Stimulated activated CD8-positive, alpha-beta memory T cell treated with anti-CD3 and anti-CD28 coated beads, Interleukin-15, amount 100 ng/mL, for 1 hour (primary cell): ENCODE data around the gene RPH3AL.
"Not testable (repeated sequence)": the region's sequence is repeated elsewhere in the genome, so short reads cannot be mapped to it uniquely, and the experiment has no call there.

ENCODE experiments used
- DNase-seq: peaks from one replicate; pipeline ENCODE4 v3.0.0-alpha.2; 2020; ENCODE audit warnings: low read depth

The RPH3AL gene

GRCh38 chr17:319266-319665 is 33.3 kb downstream of the RPH3AL start:
- no peak for DNase-seq

- not testable (repeated sequence) for DNase-seq
Measured at GRCh38 chr17:317070-317469, 35.5 kb downstream of the RPH3AL start.

- DNase-seq = not testable (repeated sequence)
Measured at GRCh38 chr17:315399-315798, 37.2 kb downstream of the RPH3AL start.

GRCh38 chr17:314614-314944 is 38.0 kb downstream of the RPH3AL start:
- not testable (repeated sequence) for DNase-seq

- DNase-seq = no peak
Measured at GRCh38 chr17:313911-314613, 38.5 kb downstream of the RPH3AL start.

- no peak for DNase-seq
Measured at GRCh38 chr17:313231-313630, 39.4 kb downstream of the RPH3AL start.

- no peak for DNase-seq
Measured at GRCh38 chr17:312476-313148, 40.0 kb downstream of the RPH3AL start.

- no peak for DNase-seq
Measured at GRCh38 chr17:311119-311782, 41.4 kb downstream of the RPH3AL start.

- no peak for DNase-seq
Measured at GRCh38 chr17:310111-311010, 42.2 kb downstream of the RPH3AL start.

- DNase-seq = no peak
Measured at GRCh38 chr17:309361-309888, 43.2 kb downstream of the RPH3AL start.

- no peak for DNase-seq
Measured at GRCh38 chr17:307741-308507, 44.7 kb downstream of the RPH3AL start.

- no peak for DNase-seq
Measured at GRCh38 chr17:307295-307691, 45.3 kb downstream of the RPH3AL start.

GRCh38 chr17:306536-307294 is 45.9 kb downstream of the RPH3AL start:
- no peak for DNase-seq

- no peak for DNase-seq
Measured at GRCh38 chr17:306116-306515, 46.5 kb downstream of the RPH3AL start.

- DNase-seq = no peak
Measured at GRCh38 chr17:305090-305976, 47.3 kb downstream of the RPH3AL start.

GRCh38 chr17:304461-304860 is 48.1 kb downstream of the RPH3AL start:
- no peak for DNase-seq

GRCh38 chr17:303168-303567 is 49.4 kb downstream of the RPH3AL start:
- DNase-seq = no peak

- DNase-seq = no peak
Measured at GRCh38 chr17:302300-302698, 50.3 kb downstream of the RPH3AL start.

GRCh38 chr17:301681-302299 is 50.8 kb downstream of the RPH3AL start:
- no peak for DNase-seq
